Esophagus squamous epithelium (tissue), 4 donors: ENCODE data around the gene INSM2.

ENCODE experiments used
- POLR2A ChIP-seq, 4 donors: fragments of 450-650 bp; IDR thresholded peaks; one replicate each; pipeline ENCODE4 v1.6.1; 2017; ENCODE audit warnings: antibody characterized with exemption in 4 of 4, mild to moderate bottlenecking in 4 of 4, moderate library complexity in 3 of 4
- TF ChIP-seq, protein P1 (sequence below), 6 experiments: fragments of 450-650 bp in 4 of 6; fragments of 200-600 bp in 2 of 6; sonication (generic) in 2 of 6; IDR thresholded peaks; one replicate each; pipeline ENCODE4 v1.5.1; 2016 to 2019; ENCODE audit warnings: antibody characterized with exemption in 6 of 6, mild to moderate bottlenecking in 4 of 6, moderate library complexity in 4 of 6

DNA sequence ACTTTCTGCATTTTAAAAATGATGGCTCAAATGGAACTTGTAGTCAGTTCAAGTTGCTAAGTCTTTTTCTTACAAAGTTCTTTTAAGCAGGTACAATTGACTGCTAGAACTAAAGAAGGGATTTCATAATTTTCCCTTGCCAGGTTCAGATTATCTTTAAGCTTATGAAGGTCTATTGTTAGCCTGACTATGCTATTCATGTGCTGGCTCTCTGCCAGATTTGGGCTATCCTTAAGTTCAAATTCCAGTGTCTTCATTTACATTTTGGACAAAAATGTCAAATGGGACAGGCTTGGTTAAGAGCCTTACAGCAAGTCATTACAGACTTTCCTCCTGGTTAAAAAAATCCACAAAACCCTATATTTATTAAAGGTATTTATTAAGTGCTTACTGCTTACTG lies 42.3 kb downstream of the INSM2 start:
- TF ChIP-seq, protein P1, sequence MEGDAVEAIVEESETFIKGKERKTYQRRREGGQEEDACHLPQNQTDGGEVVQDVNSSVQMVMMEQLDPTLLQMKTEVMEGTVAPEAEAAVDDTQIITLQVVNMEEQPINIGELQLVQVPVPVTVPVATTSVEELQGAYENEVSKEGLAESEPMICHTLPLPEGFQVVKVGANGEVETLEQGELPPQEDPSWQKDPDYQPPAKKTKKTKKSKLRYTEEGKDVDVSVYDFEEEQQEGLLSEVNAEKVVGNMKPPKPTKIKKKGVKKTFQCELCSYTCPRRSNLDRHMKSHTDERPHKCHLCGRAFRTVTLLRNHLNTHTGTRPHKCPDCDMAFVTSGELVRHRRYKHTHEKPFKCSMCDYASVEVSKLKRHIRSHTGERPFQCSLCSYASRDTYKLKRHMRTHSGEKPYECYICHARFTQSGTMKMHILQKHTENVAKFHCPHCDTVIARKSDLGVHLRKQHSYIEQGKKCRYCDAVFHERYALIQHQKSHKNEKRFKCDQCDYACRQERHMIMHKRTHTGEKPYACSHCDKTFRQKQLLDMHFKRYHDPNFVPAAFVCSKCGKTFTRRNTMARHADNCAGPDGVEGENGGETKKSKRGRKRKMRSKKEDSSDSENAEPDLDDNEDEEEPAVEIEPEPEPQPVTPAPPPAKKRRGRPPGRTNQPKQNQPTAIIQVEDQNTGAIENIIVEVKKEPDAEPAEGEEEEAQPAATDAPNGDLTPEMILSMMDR (IDR thresholded peaks at IDR 0.05) = no peak
- TF ChIP-seq POLR2A (IDR thresholded peaks at IDR 0.05) = no peak
